RCC 7860 (cell line): ENCODE results near the gene KNDC1.

Source experiments
- DNase-seq: peaks from one replicate; pipeline ENCODE4 v3.0.0-alpha.2; 2015; ENCODE audit warnings: low spot score
- FAIRE-seq: peaks from 2 replicates; lab custom pipeline; 2012; peaks lifted over from hg19 to GRCh38; lab: Jason Lieb, UNC

KNDC1 gene

DNA sequence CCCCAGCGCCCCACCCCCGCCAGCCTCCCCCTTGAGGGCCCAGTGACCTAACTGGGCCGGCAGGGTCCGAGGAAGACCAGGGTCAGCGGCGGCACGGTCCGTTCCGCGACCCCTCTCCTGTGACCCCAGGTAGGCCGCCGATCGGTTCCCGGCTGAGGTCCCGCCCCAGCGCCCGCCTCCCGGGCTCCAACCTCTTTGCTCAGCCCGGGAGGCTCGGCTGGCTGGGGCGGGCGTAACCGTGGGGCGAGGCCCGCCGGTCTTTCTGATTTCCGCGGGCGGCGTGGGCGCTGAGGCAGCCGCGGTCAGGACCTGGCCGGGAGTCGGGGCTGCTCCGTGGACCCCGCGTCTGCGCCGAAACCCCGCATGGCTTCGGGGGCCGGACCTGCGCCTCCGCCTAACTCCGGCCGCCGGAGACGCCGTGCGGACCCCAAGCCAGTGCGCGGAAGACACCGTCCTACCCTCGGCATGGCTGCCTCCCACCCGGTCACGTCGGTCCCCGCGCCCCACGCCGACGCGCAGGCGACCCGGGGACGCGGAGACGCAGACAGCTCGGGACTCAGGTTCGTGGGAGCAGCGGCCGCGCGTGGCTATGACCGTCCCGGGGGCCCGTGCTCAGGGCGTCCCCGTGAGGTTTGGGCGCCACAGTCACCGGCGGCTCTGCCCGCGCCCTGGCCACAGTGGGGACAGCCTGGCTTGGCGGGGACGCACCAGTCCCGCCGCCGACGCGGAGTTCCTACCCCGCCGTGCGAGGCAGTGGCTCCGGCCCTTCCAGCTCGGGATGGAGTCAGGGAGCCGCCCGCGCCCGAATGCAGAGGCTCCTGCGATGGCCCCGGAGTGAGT lies 76.6 kb downstream of the KNDC1 start:
- DNase-seq, result no peak
- FAIRE-seq, result no peak

DNA sequence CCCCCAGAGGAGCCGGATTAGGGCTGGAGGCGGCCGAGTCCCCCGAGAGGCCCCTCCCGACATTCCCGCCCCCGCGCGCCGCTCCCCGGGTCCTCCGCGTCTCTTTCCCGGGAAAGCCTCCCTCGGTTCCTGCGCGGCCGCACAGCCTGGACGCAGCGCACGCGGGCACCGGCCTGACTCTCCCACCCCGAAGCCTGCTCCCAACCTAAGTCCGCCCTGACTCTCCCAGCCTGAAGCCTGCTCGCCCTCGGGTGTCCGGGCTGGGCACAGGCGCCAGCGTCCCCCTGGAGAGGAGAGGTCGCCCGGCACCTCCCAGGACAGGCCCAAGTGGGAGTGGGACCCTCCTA lies 77.2 kb downstream of the KNDC1 start:
- FAIRE-seq (no peak), DNase-seq (no peak)

DNA sequence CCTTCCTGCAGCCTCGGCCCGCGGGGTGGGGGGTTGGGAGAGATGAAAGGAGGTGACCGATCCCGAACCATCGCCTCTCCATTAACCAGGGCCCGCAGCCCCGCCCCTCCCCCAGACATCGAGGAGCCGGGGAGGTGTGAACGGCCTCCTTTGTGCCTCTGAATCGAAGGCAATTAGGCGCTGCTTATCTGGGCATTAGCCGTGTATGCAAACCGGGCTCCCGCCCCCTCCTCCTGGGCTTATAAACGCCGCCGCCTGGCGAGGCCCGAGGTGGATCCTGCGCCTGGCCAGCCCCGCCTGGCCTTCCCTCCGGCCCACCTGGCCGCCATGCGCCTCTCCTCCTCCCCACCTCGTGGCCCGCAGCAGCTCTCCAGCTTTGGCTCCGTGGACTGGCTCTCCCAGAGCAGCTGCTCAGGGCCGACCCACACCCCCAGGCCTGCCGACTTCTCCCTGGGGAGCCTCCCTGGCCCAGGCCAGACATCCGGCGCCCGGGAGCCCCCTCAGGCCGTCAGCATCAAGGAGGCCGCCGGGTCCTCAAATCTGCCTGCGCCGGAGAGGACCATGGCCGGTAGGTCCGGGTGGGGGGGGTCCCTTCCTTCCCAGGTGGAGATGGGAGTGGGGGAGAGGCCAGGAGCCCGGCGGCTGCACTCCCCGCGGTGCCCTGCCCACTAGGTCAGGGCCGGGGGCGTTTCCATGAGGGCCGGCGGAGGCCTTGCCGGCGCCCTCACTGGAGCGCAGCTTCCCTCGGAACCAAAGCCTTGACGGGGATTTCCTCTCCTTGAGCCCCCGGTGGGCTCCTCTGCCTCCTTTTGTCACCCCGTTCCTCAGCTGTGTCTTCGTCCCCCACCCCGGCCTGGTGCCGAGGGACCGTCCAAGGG lies 77.8 kb downstream of the KNDC1 start, which contains the start of gene VENTX:
VENTX (plus strand) TSS at position 268 of the 878 bp plus-strand sequence; CDS start at position 328, 60 bp downstream.
- no peak for FAIRE-seq
- DNase-seq, result no peak

DNA sequence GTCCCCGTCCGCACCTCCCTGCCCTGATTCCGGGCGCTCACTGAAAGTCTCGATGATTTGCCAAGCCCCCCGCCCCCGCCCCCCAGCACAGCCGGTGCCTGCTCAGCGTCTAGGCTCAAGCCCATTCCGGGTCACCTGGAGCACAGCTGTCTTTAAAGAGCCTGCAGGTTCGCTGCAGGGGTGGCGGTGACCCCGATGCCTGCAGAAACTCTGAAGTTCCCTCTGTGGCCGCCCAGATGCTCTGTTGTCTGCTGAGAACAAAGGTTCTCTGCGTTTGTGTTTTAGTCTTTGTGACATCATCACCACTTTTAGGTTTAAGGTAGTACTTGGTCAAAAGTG lies 78.4 kb downstream of the KNDC1 start:
- FAIRE-seq (no peak), DNase-seq (no peak)

DNA sequence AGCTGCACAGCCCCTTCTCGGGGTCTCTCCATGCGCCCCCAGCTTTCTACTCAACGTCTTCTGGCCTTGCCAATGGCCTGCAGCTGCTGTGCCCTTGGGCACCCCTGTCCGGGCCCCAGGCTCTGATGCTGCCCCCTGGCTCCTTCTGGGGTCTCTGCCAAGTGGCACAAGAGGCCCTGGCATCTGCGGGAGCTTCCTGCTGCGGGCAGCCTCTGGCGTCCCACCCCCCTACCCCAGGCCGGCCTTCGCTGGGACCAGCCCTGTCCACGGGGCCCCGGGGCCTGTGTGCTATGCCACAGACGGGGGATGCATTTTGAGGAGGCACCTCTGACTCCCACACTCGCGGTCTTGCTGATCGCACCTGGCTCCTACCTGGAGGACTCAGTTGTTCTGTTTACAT lies 80.0 kb downstream of the KNDC1 start:
- FAIRE-seq (no peak), DNase-seq (no peak)

DNA sequence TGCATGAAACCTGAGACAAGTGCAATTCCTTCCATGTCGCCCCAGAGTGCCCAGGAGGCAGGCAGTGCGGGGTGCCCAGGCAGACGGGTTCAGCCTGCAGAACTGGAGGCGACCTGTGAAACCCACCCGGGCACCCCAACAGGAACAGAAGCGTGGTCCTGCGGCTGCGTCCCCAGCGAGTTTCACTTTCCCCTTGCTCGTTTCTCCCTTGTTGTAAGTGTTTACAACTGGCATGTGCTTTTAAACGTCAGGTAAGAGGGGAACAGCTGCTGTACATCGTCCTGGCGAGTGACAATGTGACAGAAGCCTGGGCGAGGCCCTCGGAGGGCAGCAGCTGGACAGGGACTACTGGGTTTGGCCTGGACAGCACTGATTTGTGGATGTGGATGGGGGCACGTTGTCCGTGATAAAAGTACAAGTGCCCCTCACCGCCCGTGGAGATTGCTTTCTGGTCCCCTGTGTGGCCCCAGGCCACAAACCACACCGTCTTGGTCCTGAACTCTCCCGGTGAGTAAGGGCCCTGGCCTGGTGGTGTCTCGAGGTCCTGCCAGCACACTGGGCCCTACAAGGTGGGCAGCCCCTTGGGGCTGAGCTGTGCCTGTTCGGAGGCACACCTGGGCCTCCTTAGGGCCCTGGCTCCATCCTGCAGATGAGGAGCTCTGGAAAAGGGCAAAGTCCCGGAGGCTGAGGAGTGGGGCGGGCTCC lies 81.6 kb downstream of the KNDC1 start:
- FAIRE-seq (no peak), DNase-seq (no peak)

DNA sequence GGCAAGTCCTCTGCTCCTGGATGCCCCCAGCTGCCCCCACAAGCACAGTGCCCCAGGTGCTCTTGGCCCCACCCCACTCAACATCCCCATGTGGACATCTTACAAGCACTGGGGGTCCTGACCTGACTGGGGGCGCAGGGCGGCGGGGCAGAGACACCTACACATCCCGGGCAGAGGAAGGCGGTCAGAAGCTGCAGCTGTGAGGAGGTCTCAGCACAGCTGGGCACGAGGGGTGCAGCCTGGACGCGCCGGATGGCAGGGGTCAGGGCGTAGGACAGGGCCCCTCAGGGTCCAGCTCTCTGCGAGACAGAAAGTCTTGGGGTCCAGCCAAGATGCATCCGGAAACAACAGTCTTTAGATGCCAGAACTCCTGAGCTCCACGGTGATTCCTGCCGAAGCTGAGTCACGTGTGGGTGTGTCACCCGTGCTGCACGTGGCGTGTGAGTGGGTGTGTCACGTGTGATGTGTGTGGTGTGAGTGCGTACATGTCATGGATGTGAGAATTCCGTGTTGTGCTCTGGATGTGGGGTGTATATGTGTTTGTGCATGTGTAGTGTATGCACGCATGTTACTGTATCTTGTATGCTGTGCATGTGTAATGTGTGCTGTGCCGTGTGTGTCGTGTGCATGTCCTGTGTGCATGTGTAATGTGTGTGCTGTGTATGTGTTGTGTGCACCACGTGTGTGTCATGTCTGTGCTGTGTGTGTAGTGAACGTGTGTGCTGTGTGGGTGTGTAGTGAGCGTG lies 82.8 kb downstream of the KNDC1 start:
- FAIRE-seq (no peak), DNase-seq (no peak)

DNA sequence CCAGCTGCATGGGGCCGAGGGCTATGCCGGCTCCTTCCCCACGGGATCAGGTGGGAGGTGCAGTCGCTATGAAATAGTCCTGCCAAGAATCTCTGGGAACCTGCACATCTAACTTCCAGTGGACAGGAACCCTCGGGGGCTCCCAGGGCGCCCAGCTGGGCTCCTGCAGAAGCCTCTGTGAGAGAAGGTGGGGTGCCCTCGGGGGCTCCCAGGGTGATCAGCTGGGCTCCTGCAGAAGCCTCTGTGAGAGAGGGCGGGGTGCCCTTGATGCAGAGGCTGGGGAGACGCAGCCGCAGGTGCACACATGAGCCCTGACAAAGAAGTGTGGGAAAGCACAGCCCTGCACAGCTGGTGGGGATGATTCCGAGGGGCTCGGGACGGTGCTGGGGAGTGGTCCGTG lies 83.6 kb downstream of the KNDC1 start:
- FAIRE-seq (no peak), DNase-seq (no peak)

DNA sequence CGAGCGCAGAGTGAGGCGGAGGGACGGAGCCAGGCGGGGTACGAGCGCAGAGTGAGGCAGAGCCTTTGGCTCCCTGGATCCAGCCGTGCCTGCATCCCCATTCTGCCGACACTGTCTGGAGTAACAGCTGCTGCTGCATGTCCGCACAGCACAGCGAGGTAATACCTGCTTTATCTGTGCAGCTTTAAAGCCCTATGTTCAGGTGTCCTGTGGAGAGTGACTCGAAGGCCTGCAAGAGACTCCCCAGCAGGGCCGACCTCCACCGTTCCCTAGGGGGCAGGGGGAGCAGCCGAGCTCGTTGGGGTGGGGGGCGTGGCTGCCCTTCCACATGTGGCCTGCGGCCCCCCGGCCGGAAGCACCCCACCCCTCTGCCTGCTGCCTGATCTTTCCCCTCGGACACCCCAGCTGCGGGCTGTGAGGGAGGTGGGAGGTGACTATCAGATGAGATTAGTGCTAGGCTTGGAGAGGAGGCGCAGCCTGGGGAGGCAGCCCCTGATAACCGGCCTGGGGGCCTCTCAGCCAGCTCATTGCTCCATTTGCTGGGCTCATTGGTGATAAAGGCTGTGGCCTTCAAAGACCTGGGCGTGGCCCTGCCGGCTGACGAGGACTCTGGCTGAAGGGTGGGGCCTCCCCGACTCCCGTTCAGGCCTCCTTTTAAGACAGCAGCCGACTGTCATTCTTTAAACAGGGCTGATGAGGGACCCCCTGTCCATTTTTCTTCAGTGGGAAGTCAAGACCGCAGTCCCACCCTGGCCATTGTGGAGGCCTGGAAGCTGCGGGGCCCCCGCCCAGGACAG lies 85.6 kb downstream of the KNDC1 start:
- FAIRE-seq (no peak), DNase-seq (no peak)

DNA sequence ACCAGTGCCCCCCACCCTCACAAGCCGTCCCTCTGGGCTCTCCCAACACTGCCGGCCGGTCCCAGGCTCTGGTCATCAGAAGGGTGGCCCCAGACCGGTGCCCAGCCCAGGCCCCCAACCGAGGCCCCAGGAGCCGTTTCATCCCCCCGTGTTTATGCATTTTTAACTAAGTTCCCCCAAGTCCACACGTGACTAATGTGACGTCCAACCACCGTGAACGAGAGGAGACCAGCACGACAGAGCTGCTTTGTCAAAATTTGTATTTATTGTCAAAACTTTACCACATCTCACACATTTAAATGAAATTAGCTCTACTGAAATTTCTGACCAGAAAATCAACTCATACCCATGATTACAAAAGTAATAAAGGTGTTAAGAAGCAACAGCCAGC lies 86.2 kb downstream of the KNDC1 start:
- DNase-seq (no peak), FAIRE-seq (no peak)

DNA sequence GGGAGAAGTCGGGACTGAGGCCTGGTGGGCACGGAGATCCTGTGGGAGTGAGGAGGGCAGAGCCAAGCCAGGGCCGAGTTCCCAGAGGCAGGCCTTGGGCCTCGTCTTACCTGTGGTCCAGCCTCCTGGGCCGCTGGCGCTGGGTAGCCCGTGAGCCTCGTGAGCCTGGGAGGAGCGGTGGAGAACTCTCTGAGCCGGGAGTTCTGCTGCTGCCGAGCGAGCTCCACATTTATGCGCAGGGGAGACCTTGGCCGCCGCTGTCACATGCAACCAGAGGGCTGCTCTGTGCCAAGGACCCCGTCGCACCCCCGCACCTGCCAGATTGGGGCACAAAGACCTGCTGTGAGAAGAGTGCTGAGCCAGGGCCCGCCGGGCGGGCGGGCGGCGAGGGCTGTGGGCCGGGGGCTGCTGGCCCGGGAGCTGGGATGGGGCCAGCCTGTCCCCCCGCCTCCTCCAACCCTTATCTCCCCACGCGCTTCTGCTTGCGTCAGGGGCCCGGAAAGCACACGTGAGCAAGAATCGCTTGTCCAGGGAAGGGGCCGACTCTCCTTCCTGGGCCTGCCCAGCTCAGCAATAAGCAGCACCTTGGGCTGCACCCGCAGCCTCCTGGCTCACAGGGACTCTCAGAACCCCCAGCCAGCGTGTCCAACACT lies 87.8 kb downstream of the KNDC1 start:
- no peak for FAIRE-seq
- DNase-seq, result no peak

DNA sequence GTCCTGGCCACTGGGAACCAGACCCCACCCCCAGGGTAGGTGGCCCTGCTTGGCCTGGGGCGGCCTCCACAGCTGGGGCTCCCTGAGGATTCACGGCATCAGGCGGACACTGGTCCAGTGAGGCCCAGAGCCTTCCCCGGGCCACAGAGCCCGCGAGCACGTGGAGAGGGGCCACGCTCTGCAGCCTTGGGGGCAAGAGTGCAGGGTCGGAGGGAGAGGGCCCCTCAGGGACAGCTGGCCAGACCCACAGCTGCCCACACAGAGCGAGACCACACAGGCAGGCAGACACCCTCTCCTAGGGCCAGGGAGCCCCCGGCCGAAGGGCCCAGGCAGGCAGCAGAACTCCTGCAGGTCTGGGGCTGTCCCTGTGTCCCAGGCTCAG lies 88.3 kb downstream of the KNDC1 start:
- no peak for FAIRE-seq
- DNase-seq, result no peak

DNA sequence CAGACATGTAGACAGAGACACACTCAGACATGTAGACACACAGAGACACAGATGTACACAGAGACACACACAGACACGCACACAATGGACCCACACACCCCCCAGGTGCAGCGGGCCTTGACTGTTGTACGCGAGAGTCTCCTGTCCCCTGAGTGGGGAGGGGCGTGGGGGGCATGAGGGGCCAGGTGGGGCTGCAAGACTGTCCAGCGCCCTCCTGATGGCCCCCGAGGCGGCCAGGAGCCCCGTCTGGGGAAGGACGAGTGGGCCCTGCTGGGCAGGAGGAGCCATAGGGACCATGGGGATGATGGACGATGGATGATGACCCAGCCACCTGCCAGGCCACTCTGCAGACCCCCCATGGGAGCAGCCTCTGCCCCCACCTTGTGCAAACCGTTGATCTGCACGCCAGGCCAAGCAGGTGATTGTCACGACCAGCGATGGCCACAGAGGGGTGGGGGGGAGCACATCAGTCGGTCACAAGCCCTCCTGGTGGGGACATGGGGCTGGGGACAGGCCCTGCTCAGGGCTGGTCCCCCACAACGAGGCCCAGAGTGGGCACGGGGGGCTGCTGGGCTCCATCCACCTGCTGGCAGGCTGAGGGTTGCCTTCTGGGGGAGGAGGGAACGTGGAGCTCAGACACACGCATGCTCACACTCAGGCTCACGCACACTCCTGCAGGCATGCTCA lies 89.2 kb downstream of the KNDC1 start:
- DNase-seq (no peak), FAIRE-seq (no peak)

DNA sequence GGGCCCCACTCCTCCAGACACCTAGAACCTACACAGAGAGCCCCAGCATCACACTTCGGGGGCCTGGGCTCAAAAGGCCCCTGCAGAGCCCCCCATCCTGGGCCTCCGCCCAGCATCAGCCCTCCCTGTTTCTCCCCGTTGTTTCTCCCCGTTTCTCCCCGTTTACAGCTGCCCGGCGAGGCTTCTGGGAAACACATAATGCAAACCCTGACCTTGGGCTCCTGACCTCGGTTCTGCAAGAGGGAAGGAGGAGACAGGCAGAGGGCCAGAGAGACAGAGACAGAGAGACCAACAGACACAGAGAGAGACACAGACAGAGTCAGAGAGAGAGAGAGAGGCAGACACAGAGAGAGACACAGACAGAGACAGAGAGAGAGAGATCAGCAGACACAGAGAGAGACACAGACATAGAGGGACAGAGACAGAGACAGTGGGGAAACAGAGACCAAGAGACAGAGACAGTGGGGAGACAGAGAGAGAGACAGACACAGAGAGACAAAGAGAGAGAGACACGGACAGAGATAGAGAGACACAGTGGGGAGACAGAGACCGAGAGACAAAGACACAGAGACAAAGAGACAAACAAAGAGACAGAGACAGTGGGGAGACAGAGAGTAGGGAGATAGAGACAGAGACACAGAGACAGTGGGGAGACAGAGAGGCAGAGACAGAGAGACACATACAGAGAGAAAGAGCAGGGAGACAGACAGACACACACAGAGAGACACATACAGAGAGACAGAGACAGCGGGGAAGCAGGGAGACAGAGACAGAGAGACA lies 90.1 kb downstream of the KNDC1 start:
- FAIRE-seq, result no peak
- no peak for DNase-seq

DNA sequence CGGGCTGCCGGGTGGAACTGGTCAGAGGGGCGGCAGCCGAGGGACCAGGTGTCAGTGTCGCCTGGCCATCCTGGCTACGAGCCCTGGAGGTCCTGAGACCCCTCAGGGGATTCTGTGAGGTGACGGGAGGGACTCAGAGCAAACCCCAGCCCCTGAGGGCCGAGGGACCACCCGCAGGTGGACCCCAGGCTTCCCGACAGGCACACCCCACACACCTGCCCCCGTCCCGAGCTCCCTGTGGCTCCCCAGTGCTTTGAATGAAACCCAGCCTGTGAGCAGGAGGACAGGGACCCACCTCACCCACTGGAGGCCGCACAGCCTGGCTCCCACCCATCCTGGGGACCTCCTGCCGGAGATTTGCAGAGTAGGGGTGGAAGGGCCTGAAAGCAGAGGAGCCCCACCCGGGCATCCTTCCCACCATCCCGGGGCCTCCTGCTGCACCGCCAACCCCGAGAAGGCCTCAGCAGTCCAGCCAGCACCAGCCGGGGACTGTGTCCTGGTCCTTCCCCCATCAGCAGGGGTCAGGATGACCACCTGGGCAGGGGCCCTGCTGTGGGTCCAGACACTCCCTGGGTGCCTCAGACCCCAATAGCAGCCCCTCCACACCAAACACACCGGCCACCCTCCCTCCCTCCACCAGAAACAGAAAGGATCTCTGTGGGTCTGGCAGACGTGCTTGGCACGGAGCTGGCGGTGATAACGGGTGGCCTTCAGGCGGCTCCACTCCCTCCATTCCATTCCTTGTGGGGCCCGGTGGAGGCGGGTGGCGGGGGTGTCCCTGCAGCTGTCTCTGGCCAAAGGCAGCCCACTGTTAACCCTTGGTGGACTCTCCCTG lies 91.6 kb downstream of the KNDC1 start:
- DNase-seq (no peak), FAIRE-seq (no peak)

DNA sequence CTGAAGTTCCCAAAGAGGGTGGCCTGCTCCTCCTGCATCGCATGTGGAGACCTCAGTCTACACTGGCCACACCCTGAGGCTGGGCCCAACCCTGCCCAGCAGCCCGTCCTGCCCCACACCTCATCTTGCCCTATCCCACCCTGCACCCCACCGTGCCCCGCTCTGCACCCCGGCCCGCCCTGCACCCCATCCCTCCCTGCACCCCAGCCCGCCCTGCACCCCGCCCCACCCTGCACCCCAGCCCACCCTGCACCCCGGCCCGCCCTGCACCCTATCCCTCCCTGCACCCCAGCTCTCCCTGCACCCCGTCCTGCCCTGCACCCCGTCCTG lies 92.2 kb downstream of the KNDC1 start:
- DNase-seq (no peak), FAIRE-seq (no peak)

DNA sequence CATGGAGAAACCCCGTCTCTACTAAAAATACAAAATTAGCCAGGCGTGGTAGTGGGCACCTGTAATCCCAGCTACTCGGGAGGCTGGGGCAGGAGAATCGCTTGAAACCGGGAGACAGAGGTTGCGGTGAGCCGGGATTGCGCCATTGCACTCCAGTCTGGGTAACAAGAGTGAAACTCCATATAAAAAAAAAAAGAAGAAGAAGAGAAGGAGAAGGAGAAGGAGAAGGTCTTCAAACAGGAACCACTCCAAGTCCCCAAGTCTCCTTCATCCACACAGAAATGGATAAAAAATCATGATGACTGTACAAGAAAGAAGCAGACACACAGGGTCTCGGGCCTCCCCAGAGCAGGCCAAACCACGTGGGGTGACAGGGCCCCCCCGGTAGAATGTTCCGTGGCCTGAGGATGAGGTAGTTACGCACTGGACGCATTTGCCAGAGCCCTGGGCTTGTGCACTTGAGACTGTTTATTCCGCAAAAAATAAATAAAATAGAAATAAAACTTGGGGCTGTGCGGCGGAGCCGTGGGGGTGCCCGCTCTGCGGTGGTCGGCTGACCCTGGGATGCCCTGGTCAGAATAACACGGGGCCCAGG lies 93.4 kb downstream of the KNDC1 start:
- DNase-seq (no peak), FAIRE-seq (no peak)
